Breast epithelium (tissue), 3 donors: ENCODE results near the gene ITGB7.
A peak's percentile ranks its signal among the peaks of the same experiment; 100 is the strongest.

Experiments used
- POLR2A ChIP-seq: fragments of 450-650 bp; IDR thresholded peaks from one replicate; pipeline ENCODE4 v1.6.1; 2016; ENCODE audit warnings: antibody characterized with exemption, mild to moderate bottlenecking, moderate library complexity
- POLR2AphosphoS5 ChIP-seq, 3 donors: sonication (generic); formaldehyde crosslinking; IDR thresholded peaks; one replicate each; pipeline ENCODE4 v1.6.1; 2017; ENCODE audit warnings: antibody characterized with exemption in 3 of 3
- TF ChIP-seq, protein P1 (sequence below), 3 donors: fragments of 450-650 bp; IDR thresholded peaks; one replicate each; pipeline ENCODE4 v1.5.1; 2016 to 2017; ENCODE audit warnings: antibody characterized with exemption in 3 of 3, mild to moderate bottlenecking in 3 of 3, moderate library complexity in 3 of 3

DNA sequence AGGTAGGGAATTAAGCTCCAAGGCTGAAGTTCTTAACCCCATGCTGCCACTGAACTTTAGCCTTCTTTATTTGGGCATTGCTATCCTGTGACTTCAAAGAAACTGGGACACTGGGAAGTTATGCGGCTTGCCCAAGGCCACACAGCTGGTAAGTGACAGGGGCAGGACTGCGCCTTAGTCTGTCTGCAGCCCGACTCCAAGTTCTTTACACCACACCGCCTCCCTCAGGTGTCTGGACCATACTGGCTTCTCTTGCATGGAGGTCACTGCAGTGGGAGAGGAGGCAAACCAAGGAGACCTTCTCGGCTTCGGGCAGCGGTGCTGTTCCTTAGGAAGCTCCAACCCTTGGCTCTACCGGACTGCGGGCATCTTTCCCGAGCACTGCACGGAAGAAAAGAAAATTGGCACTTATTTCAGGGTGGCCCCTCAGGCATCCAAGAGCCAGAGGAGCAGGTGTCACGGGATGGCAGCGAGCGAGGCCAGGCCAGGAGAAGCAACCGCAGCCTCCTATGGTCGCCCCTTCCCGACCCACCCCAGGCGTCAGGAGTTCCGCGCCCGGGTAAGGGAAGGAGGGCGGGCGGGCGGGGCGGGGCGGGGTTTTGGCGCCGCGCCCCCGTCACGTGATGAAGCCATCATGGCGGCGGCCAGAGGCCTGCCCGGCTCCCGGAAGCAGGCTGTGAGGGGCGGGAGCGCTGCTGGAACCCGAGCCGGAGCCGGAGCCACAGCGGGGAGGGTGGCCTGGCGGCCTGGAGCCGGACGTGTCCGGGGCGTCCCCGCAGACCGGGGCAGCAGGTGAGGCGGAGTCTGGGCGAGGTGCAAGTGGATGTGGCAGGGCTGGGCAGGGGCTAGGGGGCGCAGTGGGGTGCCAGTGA is 44.7 kb upstream of the ITGB7 start:
- TF ChIP-seq, protein P1, sequence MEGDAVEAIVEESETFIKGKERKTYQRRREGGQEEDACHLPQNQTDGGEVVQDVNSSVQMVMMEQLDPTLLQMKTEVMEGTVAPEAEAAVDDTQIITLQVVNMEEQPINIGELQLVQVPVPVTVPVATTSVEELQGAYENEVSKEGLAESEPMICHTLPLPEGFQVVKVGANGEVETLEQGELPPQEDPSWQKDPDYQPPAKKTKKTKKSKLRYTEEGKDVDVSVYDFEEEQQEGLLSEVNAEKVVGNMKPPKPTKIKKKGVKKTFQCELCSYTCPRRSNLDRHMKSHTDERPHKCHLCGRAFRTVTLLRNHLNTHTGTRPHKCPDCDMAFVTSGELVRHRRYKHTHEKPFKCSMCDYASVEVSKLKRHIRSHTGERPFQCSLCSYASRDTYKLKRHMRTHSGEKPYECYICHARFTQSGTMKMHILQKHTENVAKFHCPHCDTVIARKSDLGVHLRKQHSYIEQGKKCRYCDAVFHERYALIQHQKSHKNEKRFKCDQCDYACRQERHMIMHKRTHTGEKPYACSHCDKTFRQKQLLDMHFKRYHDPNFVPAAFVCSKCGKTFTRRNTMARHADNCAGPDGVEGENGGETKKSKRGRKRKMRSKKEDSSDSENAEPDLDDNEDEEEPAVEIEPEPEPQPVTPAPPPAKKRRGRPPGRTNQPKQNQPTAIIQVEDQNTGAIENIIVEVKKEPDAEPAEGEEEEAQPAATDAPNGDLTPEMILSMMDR (IDR thresholded peaks at IDR 0.05), result peak in 2 of 3 donors; percentile 29 to 36
- peak; percentile 25 to 38 (median 38) for TF ChIP-seq POLR2AphosphoS5 (IDR thresholded peaks at IDR 0.05)
- no peak for TF ChIP-seq POLR2A
